HL-60 (cell line): ENCODE results near the gene RSL24D1.

Experiments used
- CTCF ChIP-seq: IDR thresholded peaks from one replicate; pipeline ENCODE4 v1.5.1; 2011; ENCODE audit warnings: low read length, control low read depth, inconsistent platforms; ENCODE audit not compliant: insufficient read depth
- GABPA ChIP-seq: IDR thresholded peaks from 2 replicates; pipeline ENCODE4 v1.6.1; 2012; ENCODE audit warnings: low read depth

DNA sequence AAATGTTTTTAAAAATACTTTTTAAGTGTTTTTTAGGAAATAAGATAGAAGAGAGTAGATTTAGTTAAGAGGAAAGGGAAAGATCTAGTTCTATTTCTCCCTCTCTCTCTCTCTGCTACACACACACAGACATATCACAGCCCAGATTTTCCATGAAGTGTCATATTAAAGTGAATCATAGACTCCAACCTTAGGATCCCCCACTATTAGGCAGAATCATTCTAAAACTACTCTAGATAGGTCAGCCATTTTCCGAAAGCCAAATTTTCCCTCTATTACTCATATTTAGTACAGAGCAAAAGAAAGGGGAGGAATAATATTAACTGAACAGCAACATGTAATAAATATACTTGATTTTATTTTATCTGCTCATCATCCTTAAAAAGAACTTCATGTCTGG is 45.1 kb upstream of the RSL24D1 start:
- TF ChIP-seq CTCF (no peak), GABPA (no peak)
